GM21786 (cell line): Measurements from ENCODE around the gene ITGAX.
"Not testable (repeated sequence)": the region's sequence is repeated elsewhere in the genome, so short reads cannot be mapped to it uniquely, and the experiment has no call there.

Experiments
- ATAC-seq: cut with Tn5 transposase; IDR thresholded peaks from one replicate; pipeline ENCODE4 v1.9.1; 2021; ENCODE audit not compliant: unreplicated experiment

The ITGAX gene

GRCh38 chr16:31354394-31355291 lies at the start of gene ITGAX:
Gene ITGAX (plus strand): TSS chr16:31355176. CDS start chr16:31355255, 79 bp downstream.
- ATAC-seq = peak; percentile 59

- ATAC-seq = no peak
Measured at GRCh38 chr16:31305219-31305618, 49.8 kb upstream of the ITGAX start.

GRCh38 chr16:31308381-31308780 lies 46.6 kb upstream of the ITGAX start:
- ATAC-seq = not testable (repeated sequence)

- ATAC-seq = no peak
Measured at GRCh38 chr16:31322500-31322899, 32.5 kb upstream of the ITGAX start.

DNA sequence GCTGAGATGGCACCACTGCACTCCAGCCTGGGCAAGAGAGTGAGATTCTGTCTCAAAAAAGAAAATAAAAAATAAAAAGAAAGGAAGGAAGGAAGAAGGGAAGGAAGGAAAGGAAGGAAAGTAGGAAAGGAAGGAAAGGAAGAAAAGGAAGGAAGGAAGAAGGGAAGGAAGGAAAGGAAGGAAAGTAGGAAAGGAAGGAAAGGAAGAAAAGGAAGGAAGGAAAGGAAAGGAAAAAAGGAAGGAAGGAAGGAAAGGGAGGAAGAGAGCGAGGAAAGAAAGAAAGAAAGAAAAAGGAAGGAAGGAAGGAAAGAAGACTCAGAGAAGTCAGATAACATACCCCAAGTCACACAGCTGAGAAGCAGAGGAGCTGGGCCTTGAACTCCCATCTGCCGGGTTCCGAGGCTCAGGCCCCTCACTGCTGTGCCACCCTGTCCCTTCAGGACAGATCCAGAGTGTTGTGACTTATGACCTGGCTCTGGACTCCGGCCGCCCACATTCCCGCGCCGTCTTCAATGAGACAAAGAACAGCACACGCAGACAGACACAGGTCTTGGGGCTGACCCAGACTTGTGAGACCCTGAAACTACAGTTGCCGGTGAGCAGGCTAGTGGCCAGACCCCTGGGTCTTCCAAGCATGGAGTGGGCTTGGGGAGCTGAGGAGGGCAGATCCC lies 30.9 kb upstream of the ITGAX start:
- no peak for ATAC-seq

- ATAC-seq = no peak
Measured at GRCh38 chr16:31325171-31325570, 29.8 kb upstream of the ITGAX start.

GRCh38 chr16:31327646-31328225 lies 27.2 kb upstream of the ITGAX start:
- ATAC-seq = no peak

DNA sequence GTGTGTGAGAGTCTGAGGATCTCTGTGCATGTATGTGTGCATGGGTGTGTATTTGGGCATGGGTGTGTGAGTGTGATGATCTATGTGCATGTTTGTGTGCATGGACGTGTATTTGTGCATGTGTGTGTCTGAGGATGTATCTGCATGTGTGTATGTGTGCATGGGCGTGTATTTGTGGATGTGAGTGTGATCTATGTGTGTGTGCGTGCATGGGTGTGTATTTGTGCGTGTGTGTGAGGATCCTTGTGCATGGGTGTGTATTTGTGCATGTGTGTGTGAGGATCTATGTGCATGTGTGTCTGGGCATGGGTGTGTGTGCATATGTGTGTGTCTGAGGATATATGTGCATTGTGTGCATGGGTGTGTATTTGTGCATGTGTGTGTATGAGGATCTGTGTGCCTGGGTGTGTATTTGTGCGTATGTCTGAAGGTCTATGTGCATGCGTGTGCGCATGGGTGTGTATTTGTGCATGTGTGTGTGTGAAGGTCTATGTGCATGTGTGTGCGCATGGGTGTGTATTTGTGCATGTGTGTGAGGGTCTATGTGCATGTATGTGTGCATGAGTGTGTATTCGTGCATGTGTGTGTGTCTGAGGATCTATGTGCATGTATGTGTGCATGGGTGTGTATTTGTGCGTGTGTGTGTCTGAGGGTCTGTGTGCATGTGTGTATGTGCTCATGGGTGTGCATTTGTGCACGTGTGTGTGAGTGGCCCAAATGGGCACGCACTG lies 26.5 kb upstream of the ITGAX start:
- ATAC-seq = no peak

DNA sequence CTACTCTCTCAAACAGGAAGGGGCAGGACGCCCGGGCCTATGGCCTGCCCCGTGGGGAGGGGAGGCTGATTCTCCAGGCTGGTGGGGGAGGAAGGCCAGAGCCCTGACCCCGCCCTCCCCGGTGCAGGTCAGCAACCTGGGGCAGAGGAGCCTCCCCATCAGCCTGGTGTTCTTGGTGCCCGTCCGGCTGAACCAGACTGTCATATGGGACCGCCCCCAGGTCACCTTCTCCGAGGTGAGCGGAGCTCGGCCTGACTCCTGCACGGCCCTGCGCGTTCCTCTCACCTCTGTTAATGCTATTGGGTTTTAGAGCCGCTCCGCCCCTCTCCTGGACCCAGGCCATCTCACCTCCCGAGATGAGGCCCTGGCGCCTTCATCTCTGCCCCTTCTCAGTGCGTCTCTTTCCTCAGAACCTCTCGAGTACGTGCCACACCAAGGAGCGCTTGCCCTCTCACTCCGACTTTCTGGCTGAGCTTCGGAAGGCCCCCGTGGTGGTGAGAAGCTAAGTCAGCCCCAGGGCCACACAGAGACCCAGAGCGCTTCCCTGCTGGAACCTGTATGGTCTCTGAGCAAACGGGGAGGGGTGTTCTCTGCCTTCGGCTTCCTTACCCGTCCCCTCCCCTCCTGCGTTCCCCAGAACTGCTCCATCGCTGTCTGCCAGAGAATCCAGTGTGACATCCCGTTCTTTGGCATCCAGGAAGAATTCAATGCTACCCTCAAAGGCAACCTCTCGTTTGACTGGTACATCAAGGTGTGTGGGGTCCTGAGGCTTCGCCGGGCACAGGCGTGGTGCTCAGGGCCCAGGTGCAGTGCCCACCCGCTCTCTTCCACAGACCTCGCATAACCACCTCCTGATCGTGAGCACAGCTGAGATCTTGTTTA lies 25.1 kb upstream of the ITGAX start:
- no peak for ATAC-seq

- no peak for ATAC-seq
Measured at GRCh38 chr16:31330553-31330890, 24.5 kb upstream of the ITGAX start.

GRCh38 chr16:31331141-31331764 lies 23.7 kb upstream of the ITGAX start:
- ATAC-seq = no peak

- ATAC-seq = no peak
Measured at GRCh38 chr16:31331807-31332301, 23.1 kb upstream of the ITGAX start.

GRCh38 chr16:31332544-31332943 lies 22.4 kb upstream of the ITGAX start:
- no peak for ATAC-seq

GRCh38 chr16:31333686-31334649 lies 21.0 kb upstream of the ITGAX start:
- ATAC-seq = peak; percentile 72

DNA sequence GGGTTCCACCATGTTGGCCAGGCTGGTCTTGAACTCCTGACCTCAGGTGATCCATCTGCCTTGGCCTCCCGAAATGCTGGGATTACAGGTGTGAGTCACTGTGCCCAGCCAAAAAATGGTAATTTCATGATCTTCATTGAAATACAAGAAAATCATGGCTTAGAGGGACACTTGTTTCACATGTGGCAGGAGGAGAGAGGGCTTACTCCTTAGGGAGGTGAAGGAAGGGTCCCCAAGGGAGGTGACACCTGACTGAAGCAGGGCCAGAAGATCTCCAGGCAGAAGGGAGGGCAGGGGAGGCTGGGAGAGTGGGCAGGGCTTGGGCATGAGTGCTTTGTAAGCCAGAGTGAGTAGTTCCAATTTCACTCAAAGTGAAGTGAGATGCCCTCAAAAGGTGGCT lies 20.0 kb upstream of the ITGAX start:
- no peak for ATAC-seq

GRCh38 chr16:31335431-31335830 lies 19.5 kb upstream of the ITGAX start:
- ATAC-seq = no peak

DNA sequence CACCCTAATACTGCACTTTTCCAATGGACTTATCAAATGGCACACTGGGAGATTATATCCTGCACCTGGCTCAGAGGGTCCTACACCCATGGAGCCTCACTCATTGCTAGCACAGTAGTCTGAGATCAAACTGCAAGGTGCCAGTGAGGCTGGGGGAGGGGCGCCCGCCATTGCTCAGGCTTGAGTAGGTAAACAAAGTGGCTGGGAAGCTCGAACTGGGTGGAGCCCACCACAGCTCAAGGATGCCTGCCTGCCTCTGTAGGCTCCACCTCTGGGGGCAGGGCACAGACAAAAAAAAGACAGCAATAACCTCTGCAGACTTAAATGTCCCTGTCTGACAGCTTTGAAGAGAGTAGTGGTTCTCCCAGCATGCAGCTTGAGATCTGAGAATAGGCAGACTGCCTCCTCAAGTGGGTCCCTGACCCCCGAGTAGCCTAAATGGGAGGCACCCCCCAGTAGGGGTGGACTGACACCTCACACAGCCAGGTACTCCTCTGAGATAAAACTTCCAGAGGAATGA lies 16.8 kb upstream of the ITGAX start:
- not testable (repeated sequence) for ATAC-seq

DNA sequence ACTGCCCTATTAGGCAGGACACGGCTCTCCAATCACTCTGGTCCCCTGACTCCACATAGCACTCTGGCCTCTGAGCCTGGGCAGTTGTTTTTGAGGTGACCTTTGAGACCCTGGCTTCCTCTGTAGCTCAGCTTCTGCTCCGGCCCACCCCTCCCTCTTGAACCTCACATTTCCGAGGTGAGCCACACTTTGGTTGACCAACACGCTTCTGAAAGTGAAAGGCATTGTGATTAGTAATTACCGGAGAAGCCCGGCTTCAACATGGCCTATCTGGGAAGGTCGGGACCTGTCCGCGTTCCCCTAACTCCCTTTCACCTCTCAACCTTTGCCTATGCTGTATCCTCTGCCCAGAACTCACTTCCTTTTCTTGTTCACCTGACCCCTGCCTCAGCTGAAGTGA lies 10.3 kb upstream of the ITGAX start:
- ATAC-seq = peak; percentile 84
